Caco-2 (cell line): Measurements from ENCODE around the gene GYG2. TPM values are rescaled to one million over a fixed set of nuclear protein-coding genes. Genes with fewer than 3 reads are reported as not detected.

ENCODE experiments used
- BruUV-seq: library from RNA; stranded (reverse); fragments of 400-500 nt; replicated peaks from 2 replicates; lab custom pipeline; 2021; lab: Mats Ljungman, UMichigan
- CTCF ChIA-PET: fragments of 300-600 bp; sonication (Branson Sonifier 250); formaldehyde crosslinking; loops from one replicate; lab custom pipeline; 2022; ENCODE audit warnings: antibody characterized with exemption; lab: Charles Lee
- POLR2A ChIA-PET: fragments of 300-600 bp; sonication (Branson Sonifier 250); formaldehyde crosslinking; loops from one replicate; lab custom pipeline; 2022; ENCODE audit warnings: antibody characterized with exemption; lab: Charles Lee
- DNase-seq, 2 experiments: peaks; one replicate each; pipeline versions ENCODE4 v3.0.0 to v3.0.0-alpha.2; 2020 to 2022
- H3K27me3 ChIP-seq: replicated peaks from 2 replicates; pipeline ENCODE4 v1.6.0; 2011; ENCODE audit warnings: low read length; ENCODE audit not compliant: control insufficient read depth, insufficient read depth
- H3K36me3 ChIP-seq: 2 replicates; pipeline ENCODE4 v1.5.1; 2011; ENCODE audit warnings: low read length; ENCODE audit not compliant: control insufficient read depth, insufficient read depth
- H3K4me1 ChIP-seq: fragments of 250-450 bp; sonication (Bioruptor Pico); 2 replicates; pipeline ENCODE4 v1.5.1; 2020; ENCODE audit warnings: mild to moderate bottlenecking
- H3K4me3 ChIP-seq: 2 replicates; pipeline ENCODE4 v1.5.1; 2011; ENCODE audit warnings: low read depth, mild to moderate bottlenecking, control low read depth, low read length
- H3K9me3 ChIP-seq: fragments of 250-450 bp; sonication (Bioruptor Pico); 2 replicates; pipeline ENCODE4 v1.5.1; 2020; ENCODE audit warnings: mild to moderate bottlenecking, moderate library complexity
- H3K27ac Mint-ChIP-seq: one replicate; pipeline ENCODE4 v1.8.0; 2022; ENCODE audit warnings: mixed read lengths; ENCODE audit not compliant: unreplicated experiment
- H3K27me3 Mint-ChIP-seq: one replicate; pipeline ENCODE4 v1.8.0; 2022; ENCODE audit warnings: mixed read lengths; ENCODE audit not compliant: insufficient read depth, unreplicated experiment
- H3K36me3 Mint-ChIP-seq: one replicate; pipeline ENCODE4 v1.8.0; 2022; ENCODE audit warnings: mild to moderate bottlenecking, mixed read lengths; ENCODE audit not compliant: insufficient read depth, unreplicated experiment
- H3K4me1 Mint-ChIP-seq: one replicate; pipeline ENCODE4 v1.8.0; 2022; ENCODE audit warnings: low read depth, mixed read lengths; ENCODE audit not compliant: unreplicated experiment
- H3K4me3 Mint-ChIP-seq: one replicate; pipeline ENCODE4 v1.8.0; 2022; ENCODE audit warnings: mild to moderate bottlenecking, moderate library complexity, mixed read lengths; ENCODE audit not compliant: unreplicated experiment
- H3K9me3 Mint-ChIP-seq: one replicate; pipeline ENCODE4 v1.8.0; 2022; ENCODE audit warnings: mixed read lengths; ENCODE audit not compliant: unreplicated experiment
- CTCF ChIP-seq, 2 experiments: fragments of 200-600 bp in 1 of 2; IDR thresholded peaks; 1 replicate in 1 of 2; 2 replicates in 1 of 2; pipeline versions ENCODE4 v1.5.1 to v1.8.0; 2011 to 2022; ENCODE audit warnings: antibody characterized with exemption in 1 of 2, control low read depth in 1 of 2, inconsistent platforms in 1 of 2, low read depth in 1 of 2, low read length in 1 of 2, mild to moderate bottlenecking in 1 of 2, moderate library complexity in 1 of 2; ENCODE audit not compliant: insufficient read depth in 1 of 2, severe bottlenecking in 1 of 2, unreplicated experiment in 1 of 2
- intact Hi-C: fragments of 100-400 bp; cut with micrococcal nuclease; formaldehyde crosslinking; loops from one replicate; pipeline ENCODE4 v1.10.0; 2022; ENCODE audit not compliant: unreplicated experiment
- total RNA-seq: library from RNA; stranded (reverse); gene quantifications from 2 replicates; pipeline ENCODE4 v1.2.3, GENCODE V29; 2022

Gene GYG2
- total RNA-seq, 1 experiment from 2014 or later = 50.4 TPM

- H3K27me3 ChIP-seq = no peaks in the 10 kb centered on the region
- DNase-seq = no peak
- peak overlapping the region; percentile 11 for H3K4me3 Mint-ChIP-seq
- peak overlapping the region; percentile 59 for H3K27ac Mint-ChIP-seq
- H3K36me3 Mint-ChIP-seq = peaks cover 15% of the 10 kb centered on the region
- intact Hi-C loops = loop anchor here (2.0 kb wide), 1 partner anchor 14 kb away; no protein-coding TSS in a partner anchor
- no peaks in the 10 kb centered on the region for H3K9me3 Mint-ChIP-seq
- no peak overlapping the region for H3K4me3 ChIP-seq
- ChIA-PET POLR2A (no interaction called here), CTCF (no interaction called here)
- H3K9me3 ChIP-seq = no peaks in the 10 kb centered on the region
- H3K4me1 ChIP-seq = no peaks in the 10 kb centered on the region; the same call in 1 of the 2 replicates
- no peak for TF ChIP-seq CTCF (IDR thresholded peaks at IDR 0.05; ENCODE audit: insufficient read depth in 1 of 2, low read depth in 1 of 2, low read length in 1 of 2, severe bottlenecking in 1 of 2, unreplicated experiment in 1 of 2)
- H3K4me1 Mint-ChIP-seq = no peaks in the 10 kb centered on the region
- H3K36me3 ChIP-seq = no peaks in the 10 kb centered on the region
- no peaks in the 10 kb centered on the region for H3K27me3 Mint-ChIP-seq
- BruUV-seq = no TSS peak
These were observed 98.0 kb downstream of the GYG2 start for GRCh38 chrX:2926664-2927275.

- peak overlapping the region; percentile 38 for H3K4me3 Mint-ChIP-seq
- intact Hi-C loops = loop anchor here (2.0 kb wide), 1 partner anchor 29 kb away; no protein-coding TSS in a partner anchor
- H3K4me3 ChIP-seq = no peak overlapping the region
These were observed 99.5 kb downstream of the GYG2 start for GRCh38 chrX:2928191-2928582.

More at GRCh38 chrX:2928191-2928582, 99.5 kb downstream of the GYG2 start:
- H3K27me3 ChIP-seq = no peaks in the 10 kb centered on the region
- H3K27me3 Mint-ChIP-seq = no peaks in the 10 kb centered on the region
- no peaks in the 10 kb centered on the region for H3K4me1 Mint-ChIP-seq
- no peaks in the 10 kb centered on the region for H3K9me3 ChIP-seq
- TF ChIP-seq CTCF (IDR thresholded peaks at IDR 0.05; ENCODE audit: insufficient read depth in 1 of 2, low read depth in 1 of 2, low read length in 1 of 2, severe bottlenecking in 1 of 2, unreplicated experiment in 1 of 2) = no peak
- no peaks in the 10 kb centered on the region; the same call in 1 of the 2 replicates for H3K4me1 ChIP-seq
- no peak overlapping the region for H3K27ac Mint-ChIP-seq
- H3K36me3 ChIP-seq = no peaks in the 10 kb centered on the region
- CTCF ChIA-PET = no interaction called here
- no peaks in the 10 kb centered on the region for H3K9me3 Mint-ChIP-seq
- no TSS peak for BruUV-seq
- no peak for DNase-seq
- POLR2A ChIA-PET = no interaction called here
- peaks cover 15% of the 10 kb centered on the region for H3K36me3 Mint-ChIP-seq
